ENCODE measurements around the gene APBB2. TPM values are rescaled to one million over a fixed set of nuclear protein-coding genes. Genes with fewer than 3 reads are reported as not detected.

The APBB2 gene
- total and polyA plus RNA-seq, 8 donors, result 4.7 to 55.4 (median 23.1) TPM

GRCh38 chr4:41174444-41174843 is 39.9 kb downstream of the APBB2 start:
- Histone ChIP-seq H3K27me3 (no peaks in the 10 kb centered on the region), H3K4me1 (peaks cover 9 to 56% (median 37%) of the 10 kb centered on the region in 4 donors), H3K36me3 (no peaks in the 10 kb centered on the region), H3K9me3 (no peaks in the 10 kb centered on the region), H3K27ac (no peak overlapping the region), H3K4me3 (no peak overlapping the region)
- TF ChIP-seq EP300 (IDR thresholded peaks at IDR 0.05) (no peak), POLR2AphosphoS5 (IDR thresholded peaks at IDR 0.05) (no peak), CTCF (IDR thresholded peaks at IDR 0.05) (no peak), POLR2A (IDR thresholded peaks at IDR 0.05) (no peak)
- intact Hi-C loops (cut with DNase I; ENCODE audit: low total_unique reads), result no loop called here
- no peak for DNase-seq
- 95 to 99% (median 98%) methylated on average over 4 of the region's 4 CpGs for WGBS, 5 donors

- TF ChIP-seq POLR2AphosphoS5 (IDR thresholded peaks at IDR 0.05) (no peak), EP300 (IDR thresholded peaks at IDR 0.05) (no peak), POLR2A (IDR thresholded peaks at IDR 0.05) (no peak), CTCF (IDR thresholded peaks at IDR 0.05) (no peak)
- Histone ChIP-seq H3K27me3 (no peaks in the 10 kb centered on the region), H3K4me1 (peaks cover 0 to 48% (median 25%) of the 10 kb centered on the region in 4 donors), H3K36me3 (no peaks in the 10 kb centered on the region), H3K4me3 (no peak overlapping the region), H3K27ac (no peak overlapping the region), H3K9me3 (no peaks in the 10 kb centered on the region)
- intact Hi-C loops (cut with DNase I; ENCODE audit: low total_unique reads), result no loop called here
- 53 to 74% (median 57%) methylated on average over 2 of the region's 2 CpGs for WGBS, 5 donors
- DNase-seq, result no peak
Measured at GRCh38 chr4:41172786-41173185, 41.6 kb downstream of the APBB2 start.

- Histone ChIP-seq H3K9me3 (no peaks in the 10 kb centered on the region), H3K36me3 (peaks cover 0 to 8% (median 0%) of the 10 kb centered on the region in 4 donors), H3K4me1 (peaks cover 0 to 24% (median 4%) of the 10 kb centered on the region in 4 donors), H3K27me3 (no peaks in the 10 kb centered on the region), H3K4me3 (no peak overlapping the region), H3K27ac (no peak overlapping the region)
- no peak for DNase-seq
- no peak for TF ChIP-seq POLR2A (IDR thresholded peaks at IDR 0.05)
- TF ChIP-seq CTCF (IDR thresholded peaks at IDR 0.05), result no peak
- TF ChIP-seq EP300 (IDR thresholded peaks at IDR 0.05), result no peak
- no peak for TF ChIP-seq POLR2AphosphoS5 (IDR thresholded peaks at IDR 0.05)
- WGBS, 5 donors, result 72 to 82% (median 76%) methylated on average over 4 of the region's 4 CpGs
- intact Hi-C loops (cut with DNase I; ENCODE audit: low total_unique reads), result no loop called here
Measured at GRCh38 chr4:41169256-41169800, 45.0 kb downstream of the APBB2 start.

- peaks cover 0 to 17% (median 4%) of the 10 kb centered on the region in 4 donors for H3K4me1 ChIP-seq
- DNase-seq, result no peak
- H3K36me3 ChIP-seq, result peaks cover 0 to 8% (median 0%) of the 10 kb centered on the region in 4 donors
- intact Hi-C loops (cut with DNase I; ENCODE audit: low total_unique reads), result no loop called here
- 90 to 94% (median 94%) methylated on average over 4 of the region's 4 CpGs for WGBS, 5 donors
- no peaks in the 10 kb centered on the region for H3K9me3 ChIP-seq
- no peaks in the 10 kb centered on the region for H3K27me3 ChIP-seq
- no peak overlapping the region for H3K4me3 ChIP-seq
- TF ChIP-seq POLR2AphosphoS5 (IDR thresholded peaks at IDR 0.05), result no peak
- no peak for TF ChIP-seq POLR2A (IDR thresholded peaks at IDR 0.05)
- no peak for TF ChIP-seq CTCF (IDR thresholded peaks at IDR 0.05)
- no peak for TF ChIP-seq EP300 (IDR thresholded peaks at IDR 0.05)
- no peak overlapping the region for H3K27ac ChIP-seq
Measured at GRCh38 chr4:41167191-41167590, 47.2 kb downstream of the APBB2 start.
